GM12874 (cell line): ENCODE measurements around the gene HNF1B.

Experiments
- CTCF ChIP-seq: IDR thresholded peaks from 2 replicates; pipeline ENCODE4 v1.5.1; 2011; ENCODE audit warnings: low read depth, mild to moderate bottlenecking, control low read depth, low read length, moderate library complexity; ENCODE audit not compliant: insufficient read depth

HNF1B gene

GRCh38 chr17:37732316-37732715 is 12.5 kb downstream of the HNF1B start:
- TF ChIP-seq CTCF, result no peak

- no peak for TF ChIP-seq CTCF
Measured at GRCh38 chr17:37731056-37731455, 13.8 kb downstream of the HNF1B start.

GRCh38 chr17:37729905-37730304 is 15.0 kb downstream of the HNF1B start:
- no peak for TF ChIP-seq CTCF

GRCh38 chr17:37726891-37727675 is 17.8 kb downstream of the HNF1B start:
- no peak for TF ChIP-seq CTCF

GRCh38 chr17:37726248-37726647 is 18.6 kb downstream of the HNF1B start:
- no peak for TF ChIP-seq CTCF

- no peak for TF ChIP-seq CTCF
Measured at GRCh38 chr17:37725601-37726146, 19.2 kb downstream of the HNF1B start.

- no peak for TF ChIP-seq CTCF
Measured at GRCh38 chr17:37725021-37725595, 19.8 kb downstream of the HNF1B start.
